Measurements from ENCODE around the gene TTC39B. TPM values are rescaled to one million over a fixed set of nuclear protein-coding genes. Genes with fewer than 3 reads are reported as not detected.

TTC39B gene
- total RNA-seq, 1 donor from 2014 or later: 2.7 TPM

- Histone ChIP-seq H3K36me3 (no peaks in the 10 kb centered on the region), H3K27me3 (no peaks in the 10 kb centered on the region), H3K4me1 (peaks cover 32 to 46% of the 10 kb centered on the region in 2 donors), H3K4me3 (no peak overlapping the region), H3K27ac (peak overlapping the region; percentile 93 to 95), H3K9me3 (no peaks in the 10 kb centered on the region)
- TF ChIP-seq CTCF (IDR thresholded peaks at IDR 0.05): no peak
- intact Hi-C loops (cut with DNase I): loop anchor here (5.0 kb wide), 5 partner anchors 84 to 1881 kb away; partner anchors contain the start of genes CCDC171, MPDZ, PSIP1 and TTC39B
- DNase-seq (ENCODE audit: low spot score in 2 of 2): no peak
These were observed 149.0 kb downstream of the TTC39B start for GRCh38 chr9:15158064-15158463.

GRCh38 chr9:15157381-15157780 lies 149.6 kb downstream of the TTC39B start:
- Histone ChIP-seq H3K27ac (peak overlapping the region; percentile 93 to 95), H3K4me1 (peaks cover 32 to 52% of the 10 kb centered on the region in 2 donors), H3K4me3 (no peak overlapping the region), H3K36me3 (no peaks in the 10 kb centered on the region), H3K27me3 (no peaks in the 10 kb centered on the region), H3K9me3 (no peaks in the 10 kb centered on the region)
- intact Hi-C loops (cut with DNase I): loop anchor here (5.0 kb wide), 5 partner anchors 85 to 1880 kb away; partner anchors contain the start of genes CCDC171, MPDZ, PSIP1 and TTC39B
- peak; percentile 34 to 91 for DNase-seq (ENCODE audit: low spot score in 2 of 2)
- TF ChIP-seq CTCF (IDR thresholded peaks at IDR 0.05): no peak

- peaks cover 32 to 64% of the 10 kb centered on the region in 2 donors for H3K4me1 ChIP-seq
- peak overlapping the region; percentile 93 to 95 for H3K27ac ChIP-seq
- DNase-seq (ENCODE audit: low spot score in 2 of 2): no peak
- intact Hi-C loops (cut with DNase I): loop anchor here (5.0 kb wide), 5 partner anchors 86 to 1879 kb away; partner anchors contain the start of genes CCDC171, MPDZ, PSIP1 and TTC39B
- no peaks in the 10 kb centered on the region for H3K27me3 ChIP-seq
- no peak for TF ChIP-seq CTCF (IDR thresholded peaks at IDR 0.05)
- H3K9me3 ChIP-seq: no peaks in the 10 kb centered on the region
- no peaks in the 10 kb centered on the region for H3K36me3 ChIP-seq
- H3K4me3 ChIP-seq: no peak overlapping the region
These were observed 150.8 kb downstream of the TTC39B start for GRCh38 chr9:15156241-15156640.

- Histone ChIP-seq H3K27me3 (no peaks in the 10 kb centered on the region), H3K4me3 (no peak overlapping the region), H3K27ac (peak overlapping the region; percentile 93 to 95), H3K9me3 (no peaks in the 10 kb centered on the region), H3K4me1 (peaks cover 32 to 64% of the 10 kb centered on the region in 2 donors), H3K36me3 (no peaks in the 10 kb centered on the region)
- intact Hi-C loops (cut with DNase I): loop anchor here (5.0 kb wide), 5 partner anchors 86 to 1879 kb away; partner anchors contain the start of genes CCDC171, MPDZ, PSIP1 and TTC39B
- peak in 1 of 2 donors; percentile 88 for DNase-seq (ENCODE audit: low spot score in 2 of 2)
- TF ChIP-seq CTCF (IDR thresholded peaks at IDR 0.05): no peak
These were observed 151.2 kb downstream of the TTC39B start for GRCh38 chr9:15155826-15156225.

GRCh38 chr9:15155323-15155722 lies 151.7 kb downstream of the TTC39B start:
- H3K27me3 ChIP-seq: no peaks in the 10 kb centered on the region
- H3K36me3 ChIP-seq: no peaks in the 10 kb centered on the region
- no peak for TF ChIP-seq CTCF (IDR thresholded peaks at IDR 0.05)
- no peaks in the 10 kb centered on the region for H3K9me3 ChIP-seq
- H3K4me3 ChIP-seq: peak overlapping the region in 1 of 2 donors; percentile 12
- H3K27ac ChIP-seq: peak overlapping the region; percentile 93 to 95
- H3K4me1 ChIP-seq: peaks cover 32 to 67% of the 10 kb centered on the region in 2 donors
- intact Hi-C loops (cut with DNase I): loop anchor here (5.0 kb wide), 5 partner anchors 87 to 1878 kb away; partner anchors contain the start of genes CCDC171, MPDZ, PSIP1 and TTC39B
- DNase-seq (ENCODE audit: low spot score in 2 of 2): no peak
